Urothelium cell line (cell line): ENCODE results near the gene GRIA4.

ENCODE experiments used
- DNase-seq: peaks from one replicate; pipeline ENCODE4 v3.0.0; 2011; ENCODE audit warnings: low spot score, mixed read lengths
- FAIRE-seq: peaks from 2 replicates; lab custom pipeline; 2011; peaks lifted over from hg19 to GRCh38; lab: Jason Lieb, UNC

GRIA4 gene

DNA sequence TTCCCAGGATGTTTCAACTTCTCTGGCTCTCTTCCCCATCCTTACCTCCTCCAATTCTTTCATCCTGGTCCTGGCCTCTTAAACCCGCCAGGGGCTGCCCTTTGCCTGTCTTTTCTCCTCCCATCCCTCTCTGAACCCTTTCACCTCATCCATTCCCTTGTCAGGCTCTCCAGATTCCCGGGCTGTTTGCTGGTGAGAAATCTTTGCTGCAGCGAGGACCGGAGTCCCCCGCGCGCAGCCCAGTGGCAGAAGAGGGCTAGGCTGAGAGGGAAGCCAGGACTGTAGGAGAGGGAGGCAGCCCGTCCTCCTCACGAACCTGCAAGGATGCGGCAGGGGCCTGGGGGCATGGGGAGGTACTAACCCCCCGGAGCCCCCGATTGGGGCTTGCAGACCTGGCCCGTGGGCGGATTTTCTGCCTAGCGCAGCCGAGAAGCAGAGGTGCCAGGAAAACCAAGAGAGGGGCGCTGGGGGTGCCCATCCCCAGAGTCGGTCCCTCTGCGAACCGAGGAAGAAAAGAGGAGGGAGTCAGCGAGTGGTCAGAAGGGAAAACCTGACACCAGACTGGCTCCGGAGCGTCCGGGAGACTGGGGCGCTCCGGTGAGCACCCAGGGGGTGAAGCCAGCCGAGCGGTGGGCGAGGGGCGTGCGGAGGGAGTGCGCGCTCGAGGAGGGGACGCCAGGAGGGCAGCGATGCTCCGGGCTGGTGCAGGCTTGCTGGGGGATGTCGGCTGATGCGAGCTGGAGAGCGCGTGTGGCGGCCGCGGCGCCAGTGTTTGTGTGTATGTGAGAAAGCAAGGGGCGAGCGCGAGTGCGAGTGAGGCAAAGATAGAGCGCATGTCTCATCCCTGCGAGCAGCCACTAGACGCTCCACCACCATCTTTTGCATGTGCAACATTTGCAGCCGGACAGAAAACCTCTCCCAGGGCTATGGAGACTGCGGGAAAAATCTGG lies at the start of gene GRIA4:
TSS of gene GRIA4 (plus strand) at position 242 of the 950 bp plus-strand sequence. CDS start 925 bp downstream, outside the sequence.
- no peak for FAIRE-seq
- peak; percentile 56 for DNase-seq

GRCh38 chr11:105573091-105573490 lies 36.8 kb upstream of the GRIA4 start:
- FAIRE-seq (no peak), DNase-seq (no peak)

- DNase-seq = no peak
- no peak for FAIRE-seq
Observed at GRCh38 chr11:105574974-105575373, 34.9 kb upstream of the GRIA4 start.

DNA sequence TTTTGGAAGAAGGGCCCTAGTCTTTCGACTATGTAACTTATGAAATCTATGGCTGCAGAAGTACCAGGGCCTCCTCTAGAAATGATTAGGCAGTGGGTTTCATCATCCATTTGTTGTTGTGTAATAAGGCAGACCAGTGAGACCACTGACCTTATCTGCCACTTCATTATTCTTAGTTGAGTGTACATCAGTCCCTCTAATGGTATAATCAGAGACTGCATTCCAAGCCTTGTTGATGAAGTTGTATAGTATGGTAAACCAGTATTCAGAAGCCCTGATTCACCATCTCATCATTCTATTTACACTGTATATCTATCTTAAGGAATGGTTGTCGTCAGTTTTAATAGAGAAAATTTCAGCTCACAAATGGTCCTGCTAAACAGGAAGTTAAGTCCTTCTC lies 32.2 kb upstream of the GRIA4 start:
- no peak for FAIRE-seq
- peak; percentile 6 for DNase-seq

DNA sequence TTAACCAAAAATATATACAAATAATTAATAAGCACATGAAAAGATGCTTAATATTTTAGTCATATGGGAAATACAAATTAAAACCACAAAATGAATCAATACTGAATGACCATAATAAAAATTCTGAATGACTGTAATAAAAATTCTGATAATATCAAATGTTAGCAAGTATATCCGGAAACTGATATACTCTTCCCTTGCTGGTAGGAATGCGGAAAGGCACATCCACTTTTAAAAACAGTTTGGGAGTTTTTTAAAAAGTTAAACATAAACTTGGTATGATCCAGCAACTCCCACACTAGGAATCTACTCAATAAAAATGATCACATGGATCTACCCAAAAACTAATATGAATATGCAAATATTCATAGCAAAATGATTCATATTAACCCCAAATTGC lies 30.8 kb upstream of the GRIA4 start:
- no peak for DNase-seq

GRCh38 chr11:105582497-105582896 lies 27.4 kb upstream of the GRIA4 start:
- FAIRE-seq (no peak), DNase-seq (no peak)

More for the DNA sequence above, 30.8 kb upstream of the GRIA4 start:
- no peak for FAIRE-seq

GRCh38 chr11:105588001-105588400 lies 21.9 kb upstream of the GRIA4 start:
- DNase-seq = peak; percentile 14

GRCh38 chr11:105589346-105589745 lies 20.5 kb upstream of the GRIA4 start:
- no peak for FAIRE-seq
- DNase-seq = no peak

More at GRCh38 chr11:105588001-105588400, 21.9 kb upstream of the GRIA4 start:
- no peak for FAIRE-seq

- FAIRE-seq = no peak
- DNase-seq = no peak
Observed at GRCh38 chr11:105592035-105592434, 17.8 kb upstream of the GRIA4 start.

- DNase-seq = no peak
- no peak for FAIRE-seq
Observed at GRCh38 chr11:105598371-105598770, 11.5 kb upstream of the GRIA4 start.

DNA sequence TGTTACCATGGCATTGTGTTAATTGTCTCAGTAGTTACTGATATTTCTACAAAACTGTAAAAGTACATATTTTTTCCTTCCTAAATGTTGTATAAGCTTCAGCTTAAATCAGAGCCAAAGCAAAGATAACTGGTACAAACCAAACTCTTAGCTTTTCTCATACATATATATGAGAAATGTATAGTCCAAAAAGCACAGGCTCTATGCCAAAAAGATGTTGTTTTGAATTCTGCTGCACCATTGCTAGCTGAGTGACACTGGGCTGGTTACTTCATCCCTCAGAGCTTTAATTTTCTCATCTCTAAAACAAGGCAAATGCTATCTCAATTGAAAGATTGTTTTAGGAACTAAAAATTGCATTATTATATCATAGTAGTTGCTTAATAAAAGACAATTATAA lies 6.7 kb upstream of the GRIA4 start:
- FAIRE-seq (no peak), DNase-seq (no peak)

DNA sequence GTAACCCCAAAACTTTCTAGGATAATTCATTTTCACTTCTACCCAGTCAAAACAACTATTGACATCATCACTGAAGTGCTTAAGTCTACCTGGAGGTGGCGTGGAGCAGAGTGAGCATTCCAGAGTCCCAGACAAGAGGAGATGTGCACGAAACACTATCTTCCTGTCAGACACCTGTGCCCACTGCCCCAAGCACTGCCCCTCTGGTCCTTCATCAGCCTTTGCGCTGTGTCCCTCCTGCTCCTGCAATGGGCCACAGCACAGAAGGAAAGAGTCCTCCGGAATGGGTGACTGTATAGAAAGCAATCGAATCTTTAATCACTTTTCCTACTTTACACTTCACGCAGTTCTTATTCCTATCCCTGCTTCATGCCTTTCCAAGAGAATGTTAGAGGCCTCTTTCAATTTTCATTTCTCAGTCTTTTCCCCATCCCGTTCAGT lies 512 bp upstream of the GRIA4 start:
- FAIRE-seq = no peak
- DNase-seq = peak; percentile 55

DNA sequence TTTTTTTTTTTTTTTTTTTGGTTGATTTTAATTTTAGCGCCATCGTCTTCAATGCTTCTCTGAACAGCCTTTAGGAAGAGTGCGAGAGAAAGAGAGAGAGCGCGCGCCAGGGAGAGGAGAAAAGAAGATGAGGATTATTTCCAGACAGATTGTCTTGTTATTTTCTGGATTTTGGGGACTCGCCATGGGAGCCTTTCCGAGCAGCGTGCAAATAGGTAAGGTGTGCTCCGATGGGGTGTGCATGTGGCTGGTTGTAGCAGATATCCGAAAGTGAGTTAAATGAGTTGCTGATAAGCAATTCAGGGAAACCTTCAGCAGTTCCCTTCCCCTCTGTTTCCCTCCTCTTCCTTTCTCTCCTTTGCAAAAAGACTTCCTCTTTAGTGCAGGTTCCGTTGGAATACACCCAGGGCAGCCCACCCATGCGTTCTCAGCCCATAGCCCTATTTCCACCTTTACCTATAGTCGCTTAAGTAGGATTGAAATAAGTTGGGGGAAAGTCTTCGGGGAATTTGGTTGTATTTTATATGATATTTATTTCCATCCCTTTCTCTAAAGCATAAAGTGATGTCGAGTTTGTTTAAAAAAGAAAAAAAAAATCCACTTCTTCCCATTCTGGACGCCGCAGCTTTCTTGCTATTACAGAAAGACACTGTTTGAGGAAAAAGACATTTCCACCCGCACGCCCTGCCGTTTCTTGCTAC lies 1.1 kb downstream of the GRIA4 start:
- no peak for FAIRE-seq
- no peak for DNase-seq

DNA sequence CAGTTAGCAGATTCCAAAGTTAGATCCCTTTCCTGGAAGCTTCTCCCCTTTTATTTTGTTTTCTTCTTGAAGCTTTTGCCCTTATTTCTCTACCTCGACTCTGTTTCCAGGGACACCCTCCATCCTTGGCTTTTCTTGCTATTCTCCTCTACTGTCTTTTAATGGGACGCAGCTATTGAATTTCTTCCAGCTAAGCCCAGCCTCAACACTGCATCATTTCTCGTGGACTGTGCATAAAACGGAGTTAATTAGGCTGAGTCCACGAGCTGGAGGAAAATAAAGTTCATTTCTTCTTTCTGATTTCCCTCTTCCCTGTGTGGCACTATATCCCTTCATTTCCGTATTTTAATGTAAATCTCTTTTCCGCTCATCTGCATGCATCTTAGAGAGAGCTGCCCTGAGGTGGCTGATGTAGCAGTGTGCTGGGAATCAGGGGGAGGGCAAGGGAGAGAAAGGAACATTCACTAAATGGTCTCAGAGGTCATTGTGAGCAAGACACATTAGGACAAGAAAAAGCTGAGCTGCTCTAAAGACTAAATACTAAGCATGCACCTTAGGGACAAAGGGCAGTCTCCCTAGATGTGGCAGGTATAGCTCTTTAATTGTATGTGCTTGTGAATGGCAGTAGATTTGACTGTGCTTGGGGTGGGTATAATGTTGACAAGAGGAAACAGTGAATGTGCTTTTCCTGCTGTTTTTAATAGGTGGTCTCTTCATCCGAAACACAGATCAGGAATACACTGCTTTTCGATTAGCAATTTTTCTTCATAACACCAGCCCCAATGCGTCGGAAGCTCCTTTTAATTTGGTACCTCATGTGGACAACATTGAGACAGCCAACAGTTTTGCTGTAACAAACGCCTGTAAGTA lies 1.9 kb downstream of the GRIA4 start:
- DNase-seq (no peak), FAIRE-seq (no peak)

DNA sequence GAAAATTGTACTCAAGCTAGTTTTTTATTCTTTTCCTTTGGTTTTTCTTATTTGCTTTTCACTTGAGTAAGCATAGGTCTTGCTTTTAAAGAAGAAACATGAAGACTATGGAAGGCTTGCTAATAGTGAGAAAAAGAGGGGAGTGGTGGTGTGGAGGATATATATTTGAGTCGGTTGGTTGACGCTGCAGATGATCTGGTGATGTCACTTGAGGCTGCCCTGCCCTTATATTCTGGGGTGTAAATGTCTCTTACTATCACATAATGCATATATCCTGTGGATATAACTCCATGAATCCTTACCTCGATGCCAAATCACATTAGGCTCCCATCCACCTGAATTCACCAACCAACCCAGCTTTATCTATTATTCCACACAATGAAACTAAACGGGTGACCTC lies 2.9 kb downstream of the GRIA4 start:
- DNase-seq = no peak
- no peak for FAIRE-seq

DNA sequence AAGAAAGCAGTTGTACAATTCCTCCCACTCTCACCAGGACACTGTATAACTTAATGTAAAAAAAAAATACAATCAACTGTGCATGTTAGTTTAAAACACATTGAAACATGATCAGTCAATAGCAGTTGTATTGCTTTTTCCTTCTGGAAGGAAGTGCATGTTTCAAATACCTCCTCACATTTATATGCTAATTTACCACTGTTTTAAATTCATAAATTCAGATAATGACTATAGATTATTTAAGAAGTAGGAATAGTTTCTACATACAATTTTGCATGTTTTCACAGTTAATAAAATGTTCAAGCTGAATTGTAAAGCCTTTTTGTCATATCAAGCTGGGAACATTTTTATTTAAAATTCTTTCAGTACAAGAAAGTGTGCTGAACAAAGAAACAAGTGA lies 3.3 kb downstream of the GRIA4 start:
- FAIRE-seq = no peak
- DNase-seq = no peak

DNA sequence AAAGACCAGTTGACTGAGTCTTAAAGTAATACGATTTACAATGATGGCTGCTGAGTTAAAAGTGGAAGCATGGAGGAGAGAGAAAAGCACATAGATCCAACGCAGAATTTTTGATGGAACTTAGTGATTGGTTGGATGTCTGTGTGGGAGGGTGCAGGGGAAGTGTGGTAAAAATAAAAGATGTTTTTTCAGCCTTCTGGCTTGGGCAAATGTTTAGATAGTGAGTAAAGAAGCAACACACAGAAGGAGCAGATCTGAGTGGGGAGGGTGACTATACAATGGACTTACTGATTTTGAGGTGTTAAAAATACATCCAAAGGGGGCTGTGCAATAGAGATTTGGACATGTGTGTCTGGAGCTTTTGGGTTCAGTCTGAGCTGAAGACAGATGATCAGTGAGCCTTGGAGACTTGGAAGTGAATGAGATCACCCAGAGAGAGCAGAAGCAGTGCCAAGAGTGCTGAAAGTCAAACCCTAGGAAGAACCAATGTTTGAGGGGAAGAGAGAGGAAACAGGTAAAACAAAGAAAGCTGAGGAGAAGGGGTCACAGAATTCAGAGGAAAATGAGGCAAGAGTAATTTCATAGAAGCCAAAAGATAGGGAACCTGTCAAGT lies 8.6 kb downstream of the GRIA4 start:
- DNase-seq (no peak), FAIRE-seq (no peak)

DNA sequence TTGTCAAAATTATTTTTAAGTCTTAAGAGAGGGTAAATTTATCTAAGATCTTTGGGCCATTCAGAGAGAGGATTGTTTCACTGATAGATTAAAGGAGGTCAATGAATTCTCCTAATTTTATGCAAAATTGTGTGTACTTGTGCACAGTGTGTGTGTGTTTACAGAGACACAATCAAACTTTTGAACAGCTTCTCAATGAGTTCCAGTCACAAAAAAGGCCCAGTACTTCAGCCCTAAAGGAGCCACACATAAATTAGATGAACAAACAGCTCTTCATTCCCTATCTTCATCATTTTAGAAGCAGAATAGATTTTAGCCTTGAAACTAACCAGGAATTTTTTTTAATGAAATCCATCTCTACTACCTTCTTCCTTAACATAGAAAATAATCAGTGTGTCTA lies 9.7 kb downstream of the GRIA4 start:
- no peak for DNase-seq
- FAIRE-seq = no peak

GRCh38 chr11:105622016-105622415 lies 12.1 kb downstream of the GRIA4 start:
- no peak for DNase-seq
- no peak for FAIRE-seq

DNA sequence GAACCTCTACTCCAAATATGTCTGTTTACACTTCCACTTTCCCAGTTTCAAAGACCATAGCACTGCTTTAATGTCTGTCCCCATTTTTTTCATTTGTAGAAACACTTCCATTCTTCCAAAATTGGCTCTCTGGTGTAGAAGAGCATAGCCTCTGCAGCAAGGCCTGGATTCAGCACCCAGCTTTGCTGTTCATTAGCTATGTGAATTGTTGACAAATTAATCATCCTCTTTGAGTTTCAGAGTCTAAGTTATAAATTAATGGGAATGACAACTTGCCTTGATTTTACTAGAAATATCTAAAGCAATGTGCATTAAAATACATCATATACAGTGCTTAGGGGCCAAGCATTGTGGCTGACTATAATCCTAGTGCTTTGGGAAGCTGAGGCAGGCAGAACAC lies 22.4 kb downstream of the GRIA4 start:
- FAIRE-seq = no peak
- DNase-seq = no peak
